B cell (primary cell): Measurements from ENCODE around the gene BMPER.

Experiments used
- CTCF ChIP-seq: fragments of 200-600 bp; IDR thresholded peaks from one replicate; pipeline ENCODE4 v1.8.0; 2022; ENCODE audit warnings: antibody characterized with exemption, mild to moderate bottlenecking
- EZH2 ChIP-seq: IDR thresholded peaks from 2 replicates; pipeline ENCODE4 v1.6.1; 2012; ENCODE audit warnings: borderline replicate concordance, low read depth, mild to moderate bottlenecking, moderate library complexity, low read length; ENCODE audit not compliant: insufficient read depth, poor library complexity, severe bottlenecking

GRCh38 chr7:34181271-34181958 lies 276.1 kb downstream of the BMPER start:
- TF ChIP-seq CTCF (no peak), EZH2 (no peak)
